ENCODE results near the gene TCHH. TPM values are rescaled to one million over a fixed set of nuclear protein-coding genes. Genes with fewer than 3 reads are reported as not detected.

TCHH gene
- total and polyA plus RNA-seq, 2 donors: 0.11 TPM; not detected in 1

DNA sequence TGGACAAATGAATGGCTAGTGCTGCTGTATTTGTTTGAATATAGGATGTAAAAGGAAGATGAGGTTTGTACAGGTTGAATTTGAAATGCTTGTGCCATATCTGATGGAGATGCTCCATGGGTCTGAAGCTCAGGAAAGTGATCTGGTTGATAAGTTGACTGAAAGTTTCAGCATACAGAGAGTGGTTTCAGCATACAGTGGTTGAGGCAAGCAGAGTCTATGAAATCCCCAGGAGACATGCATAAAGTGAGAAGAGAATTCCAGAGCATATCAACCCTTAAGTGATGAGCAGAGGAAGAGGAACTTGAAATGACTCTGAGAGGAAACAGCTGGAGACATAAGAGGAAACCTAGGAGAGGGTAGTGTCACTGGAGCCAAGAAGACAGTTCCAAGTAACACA, 48.1 kb downstream of the TCHH start:
- H3K36me3 ChIP-seq (ENCODE audit: insufficient read depth): no peaks in the 10 kb centered on the region
- H3K4me1 ChIP-seq (ENCODE audit: insufficient read depth): no peaks in the 10 kb centered on the region
- H3K4me3 ChIP-seq (ENCODE audit: low read depth, low read length): no peak overlapping the region
- DNase-seq (ENCODE audit: extremely low spot score): no peak
- no peak overlapping the region for H3K27ac ChIP-seq (ENCODE audit: low read depth)

- Histone ChIP-seq H3K4me1 (ENCODE audit: insufficient read depth) (no peaks in the 10 kb centered on the region), H3K27ac (ENCODE audit: low read depth) (no peak overlapping the region), H3K36me3 (ENCODE audit: insufficient read depth) (no peaks in the 10 kb centered on the region), H3K4me3 (ENCODE audit: low read depth, low read length) (no peak overlapping the region)
- DNase-seq (ENCODE audit: extremely low spot score): no peak
Observed at GRCh38 chr1:152061952-152062351, 53.3 kb downstream of the TCHH start.

Small RNAs within 50 kb of the gene (small RNA-seq; reads per million reads assigned to genes)
- not detected for gene SPTLC1P4

Other genes with a start within 250 kb of the TCHH start
- 16.5 TPM for gene THEM4, start 205.9 kb downstream of the TCHH start, total RNA-seq
- gene THEM4, start 205.9 kb downstream of the TCHH start, polyA plus RNA-seq: 12.5 TPM
- gene S100A10, start 121.6 kb downstream of the TCHH start, total RNA-seq: 116 TPM
- gene S100A10, start 121.6 kb downstream of the TCHH start, polyA plus RNA-seq: 246 TPM
- gene S100A11, start 78.4 kb downstream of the TCHH start, total RNA-seq: 81.9 TPM
- gene S100A11, start 78.4 kb downstream of the TCHH start, polyA plus RNA-seq: 910 TPM
- not detected for gene TCHHL1, start 26.4 kb downstream of the TCHH start, total RNA-seq
- not detected for gene TCHHL1, start 26.4 kb downstream of the TCHH start, polyA plus RNA-seq
- gene RPTN, start 43.8 kb upstream of the TCHH start, total RNA-seq: not detected
- not detected for gene RPTN, start 43.8 kb upstream of the TCHH start, polyA plus RNA-seq
- gene HRNR, start 108.7 kb upstream of the TCHH start, total RNA-seq: not detected
- not detected for gene HRNR, start 108.7 kb upstream of the TCHH start, polyA plus RNA-seq
- gene FLG, start 209.8 kb upstream of the TCHH start, total RNA-seq: 0.05 TPM
- gene FLG, start 209.8 kb upstream of the TCHH start, polyA plus RNA-seq: 0.05 TPM
- gene FLG2, start 244.6 kb upstream of the TCHH start, total RNA-seq: not detected
- not detected for gene FLG2, start 244.6 kb upstream of the TCHH start, polyA plus RNA-seq

Measured in urinary bladder (tissue), 4 donors.